HG03469 (cell line): Measurements from ENCODE around the gene AFDN.

Experiments
- ATAC-seq: cut with Tn5 transposase; IDR thresholded peaks from one replicate; pipeline ENCODE4 v1.9.1; 2021; ENCODE audit warnings: mild to moderate bottlenecking, moderate library complexity, moderate number of reproducible peaks; ENCODE audit not compliant: unreplicated experiment

AFDN gene

GRCh38 chr6:167944130-167944529 lies 117.4 kb downstream of the AFDN start:
- ATAC-seq: no peak

- ATAC-seq: no peak
Observed at GRCh38 chr6:167946007-167946406, 119.3 kb downstream of the AFDN start.

- ATAC-seq: no peak
Observed at GRCh38 chr6:167946604-167947003, 119.9 kb downstream of the AFDN start.

GRCh38 chr6:167947716-167948115 lies 121.0 kb downstream of the AFDN start:
- no peak for ATAC-seq

GRCh38 chr6:167948716-167949115 lies 122.0 kb downstream of the AFDN start:
- no peak for ATAC-seq

GRCh38 chr6:167949121-167949684 lies 122.5 kb downstream of the AFDN start:
- no peak for ATAC-seq

GRCh38 chr6:167951781-167952511 lies 125.2 kb downstream of the AFDN start:
- ATAC-seq: no peak

GRCh38 chr6:167952512-167952859 lies 125.8 kb downstream of the AFDN start:
- ATAC-seq: no peak

- no peak for ATAC-seq
Observed at GRCh38 chr6:167953551-167953950, 126.8 kb downstream of the AFDN start.

- no peak for ATAC-seq
Observed at GRCh38 chr6:167954151-167954550, 127.4 kb downstream of the AFDN start.

- ATAC-seq: no peak
Observed at GRCh38 chr6:167956491-167956890, 129.8 kb downstream of the AFDN start.

GRCh38 chr6:167956983-167957492 lies 130.3 kb downstream of the AFDN start:
- no peak for ATAC-seq

- no peak for ATAC-seq
Observed at GRCh38 chr6:167957626-167958025, 130.9 kb downstream of the AFDN start.

- ATAC-seq: no peak
Observed at GRCh38 chr6:167960579-167960978, 133.9 kb downstream of the AFDN start.

- no peak for ATAC-seq
Observed at GRCh38 chr6:167962711-167963110, 136.0 kb downstream of the AFDN start.

- no peak for ATAC-seq
Observed at GRCh38 chr6:167963589-167964057, 136.9 kb downstream of the AFDN start.

GRCh38 chr6:167965592-167966539 lies 139.2 kb downstream of the AFDN start:
- no peak for ATAC-seq

- ATAC-seq: no peak
Observed at GRCh38 chr6:167966540-167966905, 139.8 kb downstream of the AFDN start.

- ATAC-seq: no peak
Observed at GRCh38 chr6:167968091-167968490, 141.4 kb downstream of the AFDN start.

GRCh38 chr6:167970230-167970629 lies 143.5 kb downstream of the AFDN start:
- ATAC-seq: no peak

- no peak for ATAC-seq
Observed at GRCh38 chr6:167972193-167972592, 145.5 kb downstream of the AFDN start.
